ENCODE results near the gene OXSR1.

OXSR1 gene

GRCh38 chr3:38120693-38121450 lies 44.5 kb upstream of the OXSR1 start:
- H3K27ac ChIP-seq (ENCODE audit: low read depth, low read length): no peak overlapping the region

DNA sequence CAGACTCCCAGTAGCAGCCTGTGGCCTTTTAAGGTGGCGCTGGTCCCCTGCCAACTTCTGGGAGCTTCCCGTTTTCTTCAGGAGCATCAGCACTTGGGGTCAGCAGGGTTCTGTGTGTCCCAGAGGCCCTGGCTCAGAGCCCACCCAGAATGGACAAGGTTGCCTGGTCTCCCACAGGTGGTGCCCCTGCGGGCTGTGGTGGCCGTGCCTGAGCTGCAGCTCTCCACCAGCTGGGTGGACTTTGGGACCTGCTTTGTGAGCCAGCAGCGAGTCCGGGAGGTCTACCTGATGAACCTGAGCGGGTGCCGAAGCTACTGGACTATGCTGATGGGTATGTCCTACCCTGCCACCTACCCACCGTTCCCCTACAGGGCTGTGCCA lies 43.9 kb upstream of the OXSR1 start:
- Histone ChIP-seq H3K4me1 (ENCODE audit: control insufficient read depth in 1 of 2, insufficient read depth in 2 of 2, low read length in 2 of 2) (peaks cover 3 to 4% of the 10 kb centered on the region in 2 donors), H3K4me3 (ENCODE audit: low read depth in 1 of 2, low read length in 2 of 2) (no peak overlapping the region), H3K9me3 (ENCODE audit: control insufficient read depth in 1 of 2, low read length in 2 of 2) (no peaks in the 10 kb centered on the region), H3K27ac (ENCODE audit: low read depth, low read length) (no peak overlapping the region), H3K9ac (ENCODE audit: low read depth in 1 of 2, low read length in 2 of 2) (no peak overlapping the region), H3K36me3 (ENCODE audit: control insufficient read depth in 1 of 2, insufficient read depth in 2 of 2, low read length in 2 of 2) (peaks cover 46 to 63% of the 10 kb centered on the region in 2 donors), H3K27me3 (ENCODE audit: control insufficient read depth in 1 of 2, insufficient read depth in 2 of 2, low read length in 2 of 2) (no peaks in the 10 kb centered on the region)

More at GRCh38 chr3:38120693-38121450, 44.5 kb upstream of the OXSR1 start:
- no peaks in the 10 kb centered on the region for H3K27me3 ChIP-seq (ENCODE audit: control insufficient read depth in 1 of 2, insufficient read depth in 2 of 2, low read length in 2 of 2)
- peaks cover 3 to 4% of the 10 kb centered on the region in 2 donors for H3K4me1 ChIP-seq (ENCODE audit: control insufficient read depth in 1 of 2, insufficient read depth in 2 of 2, low read length in 2 of 2)
- H3K9ac ChIP-seq (ENCODE audit: low read depth in 1 of 2, low read length in 2 of 2): no peak overlapping the region
- peaks cover 40 to 57% of the 10 kb centered on the region in 2 donors for H3K36me3 ChIP-seq (ENCODE audit: control insufficient read depth in 1 of 2, insufficient read depth in 2 of 2, low read length in 2 of 2)
- H3K9me3 ChIP-seq (ENCODE audit: control insufficient read depth in 1 of 2, low read length in 2 of 2): no peaks in the 10 kb centered on the region
- no peak overlapping the region for H3K4me3 ChIP-seq (ENCODE audit: low read depth in 1 of 2, low read length in 2 of 2)

GRCh38 chr3:38121832-38122461 lies 43.4 kb upstream of the OXSR1 start:
- no peak overlapping the region for H3K9ac ChIP-seq (ENCODE audit: low read depth in 1 of 2, low read length in 2 of 2)
- no peak overlapping the region for H3K27ac ChIP-seq (ENCODE audit: low read depth, low read length)
- peaks cover 51 to 68% of the 10 kb centered on the region in 2 donors for H3K36me3 ChIP-seq (ENCODE audit: control insufficient read depth in 1 of 2, insufficient read depth in 2 of 2, low read length in 2 of 2)
- peaks cover 3 to 4% of the 10 kb centered on the region in 2 donors for H3K4me1 ChIP-seq (ENCODE audit: control insufficient read depth in 1 of 2, insufficient read depth in 2 of 2, low read length in 2 of 2)
- no peaks in the 10 kb centered on the region for H3K27me3 ChIP-seq (ENCODE audit: control insufficient read depth in 1 of 2, insufficient read depth in 2 of 2, low read length in 2 of 2)
- no peak overlapping the region for H3K4me3 ChIP-seq (ENCODE audit: low read depth in 1 of 2, low read length in 2 of 2)
- H3K9me3 ChIP-seq (ENCODE audit: control insufficient read depth in 1 of 2, low read length in 2 of 2): no peaks in the 10 kb centered on the region

DNA sequence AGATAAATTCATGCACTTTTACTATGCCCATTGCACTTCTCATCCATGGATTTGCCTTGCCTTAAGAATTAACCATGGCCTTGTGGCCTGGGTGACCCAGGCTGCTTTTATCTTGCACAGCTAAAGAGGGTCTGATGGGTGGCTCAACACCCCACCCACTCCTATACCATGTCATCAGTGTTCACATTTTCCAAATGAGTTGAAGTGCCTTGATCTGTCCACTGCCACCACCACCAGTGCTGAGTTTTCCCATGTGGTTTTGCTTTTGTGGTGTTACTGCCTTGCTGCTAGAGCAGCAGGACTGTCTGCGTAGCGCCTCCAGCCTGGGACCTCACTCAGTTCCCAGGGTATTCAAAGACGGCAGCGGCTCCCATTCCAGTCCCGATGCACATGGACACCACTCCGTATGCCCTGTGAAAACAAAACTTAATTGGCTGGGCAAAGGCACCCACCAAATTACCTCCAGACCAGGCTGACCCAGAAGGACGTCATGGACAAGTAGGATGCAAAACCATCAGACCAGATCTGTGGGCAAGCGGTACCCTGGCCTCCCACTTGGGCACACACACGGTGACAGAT lies 42.5 kb upstream of the OXSR1 start:
- peaks cover 1 to 4% of the 10 kb centered on the region in 2 donors for H3K4me1 ChIP-seq (ENCODE audit: control insufficient read depth in 1 of 2, insufficient read depth in 2 of 2, low read length in 2 of 2)
- H3K9ac ChIP-seq (ENCODE audit: low read depth in 1 of 2, low read length in 2 of 2): no peak overlapping the region
- no peak overlapping the region for H3K27ac ChIP-seq (ENCODE audit: low read depth, low read length)
- H3K27me3 ChIP-seq (ENCODE audit: control insufficient read depth in 1 of 2, insufficient read depth in 2 of 2, low read length in 2 of 2): no peaks in the 10 kb centered on the region
- no peaks in the 10 kb centered on the region for H3K9me3 ChIP-seq (ENCODE audit: control insufficient read depth in 1 of 2, low read length in 2 of 2)
- no peak overlapping the region for H3K4me3 ChIP-seq (ENCODE audit: low read depth in 1 of 2, low read length in 2 of 2)
- peaks cover 59 to 76% of the 10 kb centered on the region in 2 donors for H3K36me3 ChIP-seq (ENCODE audit: control insufficient read depth in 1 of 2, insufficient read depth in 2 of 2, low read length in 2 of 2)

GRCh38 chr3:38124324-38125122 lies 40.8 kb upstream of the OXSR1 start:
- peaks cover 4 to 6% of the 10 kb centered on the region in 2 donors for H3K4me1 ChIP-seq (ENCODE audit: control insufficient read depth in 1 of 2, insufficient read depth in 2 of 2, low read length in 2 of 2)
- H3K27ac ChIP-seq (ENCODE audit: low read depth, low read length): no peak overlapping the region
- no peaks in the 10 kb centered on the region for H3K27me3 ChIP-seq (ENCODE audit: control insufficient read depth in 1 of 2, insufficient read depth in 2 of 2, low read length in 2 of 2)
- H3K36me3 ChIP-seq (ENCODE audit: control insufficient read depth in 1 of 2, insufficient read depth in 2 of 2, low read length in 2 of 2): peaks cover 68 to 87% of the 10 kb centered on the region in 2 donors
- H3K4me3 ChIP-seq (ENCODE audit: low read depth in 1 of 2, low read length in 2 of 2): no peak overlapping the region
- H3K9me3 ChIP-seq (ENCODE audit: control insufficient read depth in 1 of 2, low read length in 2 of 2): no peaks in the 10 kb centered on the region
- H3K9ac ChIP-seq (ENCODE audit: low read depth in 1 of 2, low read length in 2 of 2): no peak overlapping the region

- H3K9me3 ChIP-seq (ENCODE audit: control insufficient read depth in 1 of 2, low read length in 2 of 2): no peaks in the 10 kb centered on the region
- H3K36me3 ChIP-seq (ENCODE audit: control insufficient read depth in 1 of 2, insufficient read depth in 2 of 2, low read length in 2 of 2): peaks cover 62 to 89% of the 10 kb centered on the region in 2 donors
- peaks cover 8 to 11% of the 10 kb centered on the region in 2 donors for H3K4me1 ChIP-seq (ENCODE audit: control insufficient read depth in 1 of 2, insufficient read depth in 2 of 2, low read length in 2 of 2)
- H3K27me3 ChIP-seq (ENCODE audit: control insufficient read depth in 1 of 2, insufficient read depth in 2 of 2, low read length in 2 of 2): no peaks in the 10 kb centered on the region
- H3K4me3 ChIP-seq (ENCODE audit: low read depth in 1 of 2, low read length in 2 of 2): no peak overlapping the region
- no peak overlapping the region for H3K27ac ChIP-seq (ENCODE audit: low read depth, low read length)
- no peak overlapping the region for H3K9ac ChIP-seq (ENCODE audit: low read depth in 1 of 2, low read length in 2 of 2)
These were observed 39.8 kb upstream of the OXSR1 start for GRCh38 chr3:38125305-38126120.

DNA sequence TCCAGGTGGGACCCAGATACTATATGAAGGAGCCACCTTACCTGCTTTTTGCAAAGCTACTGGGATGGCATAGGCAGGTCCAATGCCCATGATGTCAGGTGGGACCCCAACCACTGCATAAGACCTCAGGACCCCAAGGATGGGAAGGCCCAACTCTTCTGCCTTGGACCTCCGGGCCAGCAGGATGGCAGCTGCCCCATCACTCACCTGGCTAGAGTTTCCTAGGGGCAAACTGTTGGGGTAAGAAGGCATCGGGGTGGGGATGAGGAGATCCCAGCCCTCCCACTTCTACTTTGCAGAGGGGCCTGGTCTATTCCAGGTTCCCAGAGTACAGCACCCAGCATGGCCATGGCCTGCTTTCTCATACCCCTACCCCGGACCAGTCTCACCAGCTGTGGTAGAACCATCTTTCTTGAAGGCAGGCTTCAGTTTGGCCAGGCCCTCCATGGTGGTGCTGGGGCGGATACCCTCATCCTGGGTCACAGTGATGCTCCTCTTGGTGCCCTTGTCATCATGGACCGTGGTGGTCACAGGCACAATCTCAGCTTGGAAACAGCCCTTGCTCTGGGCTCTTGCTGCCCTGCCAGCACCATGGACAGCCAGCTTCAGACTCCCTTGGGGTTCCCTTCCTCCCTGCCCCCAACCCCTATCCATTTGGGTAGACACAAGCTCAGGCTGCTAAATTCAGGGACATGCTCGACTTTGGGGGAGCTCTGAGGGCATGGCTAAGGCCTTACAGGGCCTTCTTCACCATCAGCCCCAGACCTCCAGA lies 39.0 kb upstream of the OXSR1 start:
- peaks cover 57 to 88% of the 10 kb centered on the region in 2 donors for H3K36me3 ChIP-seq (ENCODE audit: control insufficient read depth in 1 of 2, insufficient read depth in 2 of 2, low read length in 2 of 2)
- no peaks in the 10 kb centered on the region for H3K9me3 ChIP-seq (ENCODE audit: control insufficient read depth in 1 of 2, low read length in 2 of 2)
- peaks cover 16 to 17% of the 10 kb centered on the region in 2 donors for H3K4me1 ChIP-seq (ENCODE audit: control insufficient read depth in 1 of 2, insufficient read depth in 2 of 2, low read length in 2 of 2)
- H3K27me3 ChIP-seq (ENCODE audit: control insufficient read depth in 1 of 2, insufficient read depth in 2 of 2, low read length in 2 of 2): no peaks in the 10 kb centered on the region
- H3K4me3 ChIP-seq (ENCODE audit: low read depth in 1 of 2, low read length in 2 of 2): no peak overlapping the region
- no peak overlapping the region for H3K9ac ChIP-seq (ENCODE audit: low read depth in 1 of 2, low read length in 2 of 2)
- H3K27ac ChIP-seq (ENCODE audit: low read depth, low read length): no peak overlapping the region

DNA sequence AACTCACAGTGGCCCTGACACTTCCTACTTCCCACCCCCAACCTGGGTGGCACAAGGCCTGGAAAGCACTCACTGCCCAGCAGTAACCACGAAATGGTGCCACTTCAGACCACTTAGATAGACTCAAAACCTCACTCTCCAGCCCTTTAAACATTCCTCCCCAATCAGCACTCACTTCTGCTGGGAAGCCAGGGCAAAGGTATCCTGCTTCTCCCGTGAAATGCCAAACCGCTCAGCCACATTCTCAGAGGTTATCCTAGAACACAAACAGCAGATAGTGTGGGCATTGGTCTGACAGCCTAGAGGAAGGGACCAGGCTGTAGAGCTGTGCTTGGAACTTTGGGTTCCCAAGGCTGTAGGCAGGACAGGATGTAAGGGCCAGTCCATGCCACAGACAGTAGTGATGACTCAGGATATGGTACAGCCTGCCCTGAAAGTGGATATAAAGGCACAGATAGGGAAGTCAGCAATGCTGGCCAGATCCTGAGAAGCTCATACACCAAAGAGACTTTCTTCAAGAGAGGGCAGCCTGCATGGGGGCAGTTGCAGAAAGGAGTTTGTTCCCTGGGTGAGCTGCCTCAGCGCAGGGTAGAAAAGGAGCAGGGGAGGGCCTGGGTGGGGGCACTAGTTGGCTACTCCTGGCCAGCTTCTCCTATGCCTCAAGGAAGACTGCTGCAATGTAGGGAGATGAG lies 37.6 kb upstream of the OXSR1 start:
- H3K36me3 ChIP-seq (ENCODE audit: control insufficient read depth in 1 of 2, insufficient read depth in 2 of 2, low read length in 2 of 2): peaks cover 54 to 86% of the 10 kb centered on the region in 2 donors
- H3K9ac ChIP-seq (ENCODE audit: low read depth in 1 of 2, low read length in 2 of 2): no peak overlapping the region

More for the DNA sequence above, 37.6 kb upstream of the OXSR1 start:
- H3K9me3 ChIP-seq (ENCODE audit: control insufficient read depth in 1 of 2, low read length in 2 of 2): no peaks in the 10 kb centered on the region
- no peak overlapping the region for H3K27ac ChIP-seq (ENCODE audit: low read depth, low read length)
- peaks cover 27 to 31% of the 10 kb centered on the region in 2 donors for H3K4me1 ChIP-seq (ENCODE audit: control insufficient read depth in 1 of 2, insufficient read depth in 2 of 2, low read length in 2 of 2)
- H3K27me3 ChIP-seq (ENCODE audit: control insufficient read depth in 1 of 2, insufficient read depth in 2 of 2, low read length in 2 of 2): no peaks in the 10 kb centered on the region
- no peak overlapping the region for H3K4me3 ChIP-seq (ENCODE audit: low read depth in 1 of 2, low read length in 2 of 2)
